ENCODE measurements around the gene PSD2.

The PSD2 gene

DNA sequence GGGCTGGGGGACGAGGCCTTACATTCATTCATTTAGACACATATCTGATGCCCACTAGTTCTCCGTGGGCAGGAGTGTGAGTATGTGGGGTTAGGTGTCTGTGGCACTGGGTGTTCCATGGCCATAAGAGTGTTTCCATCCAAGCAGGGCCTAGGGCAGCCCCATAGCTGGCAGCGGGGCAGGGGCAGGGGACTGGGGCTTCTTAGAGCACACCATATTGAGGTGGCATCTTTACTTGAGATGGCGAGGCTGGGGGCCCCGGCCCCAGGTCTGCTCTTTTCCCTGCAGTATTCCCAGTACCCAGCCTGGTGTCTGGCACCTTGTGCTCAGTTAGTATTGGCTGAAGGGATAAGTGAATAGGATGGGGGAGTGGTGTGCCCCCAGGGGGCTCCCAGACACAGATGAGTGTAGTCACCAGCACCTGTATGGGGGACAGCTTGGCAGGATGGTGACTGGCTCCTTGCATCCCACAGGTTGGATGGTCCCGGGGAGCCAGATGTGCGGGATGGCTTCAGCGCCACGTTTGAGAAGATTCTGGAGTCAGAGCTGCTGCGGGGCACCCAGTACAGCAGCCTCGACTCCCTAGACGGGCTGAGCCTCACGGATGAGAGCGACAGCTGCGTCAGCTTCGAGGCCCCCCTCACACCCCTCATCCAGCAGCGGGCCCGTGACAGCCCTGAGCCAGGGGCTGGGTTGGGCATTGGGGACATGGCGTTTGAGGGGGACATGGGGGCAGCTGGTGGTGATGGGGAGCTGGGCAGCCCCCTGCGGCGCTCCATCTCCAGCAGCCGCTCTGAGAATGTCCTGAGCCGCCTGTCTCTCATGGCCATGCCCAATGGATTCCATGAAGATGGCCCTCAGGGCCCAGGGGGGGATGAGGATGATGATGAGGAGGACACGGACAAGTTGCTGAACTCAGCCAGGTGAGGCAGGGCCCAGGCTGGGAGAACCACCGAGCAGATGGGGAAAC is 17.5 kb downstream of the PSD2 start:
- DNase-seq (ENCODE audit: low read depth): no peak

DNA sequence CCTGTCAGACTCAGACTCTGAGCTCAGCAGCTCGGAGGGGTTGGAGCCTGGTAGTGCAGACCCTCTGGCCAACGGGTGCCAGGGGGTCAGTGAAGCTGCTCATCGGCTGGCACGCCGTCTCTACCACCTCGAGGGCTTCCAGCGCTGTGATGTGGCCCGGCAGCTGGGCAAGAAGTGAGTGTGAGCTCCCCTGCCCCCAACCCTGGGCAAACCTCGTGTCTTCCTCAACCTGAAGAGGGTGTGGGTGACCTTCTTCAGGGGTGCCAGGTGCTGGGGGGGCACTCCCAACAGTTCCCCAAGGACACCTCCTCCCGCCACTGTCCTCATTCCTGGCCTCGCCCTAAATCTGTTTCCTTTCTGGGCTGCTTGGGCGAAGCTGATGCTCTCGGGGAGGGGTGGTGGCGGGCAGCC is 18.6 kb downstream of the PSD2 start:
- no peak for DNase-seq (ENCODE audit: low read depth)

DNA sequence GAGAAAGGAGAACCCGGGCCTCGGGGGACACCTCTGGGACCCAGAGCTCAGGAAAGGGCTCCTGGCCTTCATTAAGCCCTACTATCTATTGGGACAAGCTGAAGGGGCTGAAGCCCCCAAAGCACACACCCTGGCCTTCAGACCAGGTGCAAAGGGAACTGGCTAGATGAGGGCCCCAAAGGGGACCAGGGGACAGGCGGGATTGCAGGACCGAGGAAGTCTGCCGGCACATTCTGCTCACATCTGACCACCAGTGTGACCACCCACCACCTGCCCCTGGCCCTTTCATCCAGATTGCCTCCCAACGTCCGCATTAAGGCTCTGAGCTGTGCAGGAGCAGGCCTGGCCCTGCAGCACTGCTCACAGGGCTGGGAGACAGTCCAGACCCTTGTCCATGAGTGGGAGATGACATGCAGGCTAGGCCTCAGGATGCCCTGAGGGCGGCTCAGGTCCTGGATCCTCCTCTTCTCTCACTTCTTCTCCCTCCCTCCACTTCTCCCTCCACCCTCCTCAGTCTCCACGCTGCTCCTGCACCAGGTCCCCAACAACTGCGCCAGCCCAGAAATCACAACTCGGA is 19.2 kb downstream of the PSD2 start:
- no peak for DNase-seq (ENCODE audit: low read depth)

DNA sequence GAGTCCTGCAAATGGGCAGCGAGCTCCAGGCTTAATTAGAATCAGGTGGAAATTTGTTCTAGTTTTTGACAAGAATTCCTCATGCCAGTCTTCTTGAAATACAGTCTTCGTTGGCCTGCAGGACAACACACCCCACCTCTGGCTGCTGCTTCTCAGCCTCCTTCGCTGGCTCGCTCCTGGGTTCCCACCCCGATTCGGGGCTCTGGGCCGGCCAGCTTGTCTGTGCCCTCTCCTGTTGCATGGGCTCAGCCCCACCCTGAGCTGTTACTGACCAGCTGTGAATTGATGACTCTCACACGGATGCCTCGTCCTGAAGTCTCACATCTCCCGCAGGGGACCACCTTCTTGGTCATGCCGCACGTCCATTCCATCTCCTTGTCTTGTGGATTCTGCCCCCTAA is 21.0 kb downstream of the PSD2 start:
- no peak for DNase-seq (ENCODE audit: low read depth)

DNA sequence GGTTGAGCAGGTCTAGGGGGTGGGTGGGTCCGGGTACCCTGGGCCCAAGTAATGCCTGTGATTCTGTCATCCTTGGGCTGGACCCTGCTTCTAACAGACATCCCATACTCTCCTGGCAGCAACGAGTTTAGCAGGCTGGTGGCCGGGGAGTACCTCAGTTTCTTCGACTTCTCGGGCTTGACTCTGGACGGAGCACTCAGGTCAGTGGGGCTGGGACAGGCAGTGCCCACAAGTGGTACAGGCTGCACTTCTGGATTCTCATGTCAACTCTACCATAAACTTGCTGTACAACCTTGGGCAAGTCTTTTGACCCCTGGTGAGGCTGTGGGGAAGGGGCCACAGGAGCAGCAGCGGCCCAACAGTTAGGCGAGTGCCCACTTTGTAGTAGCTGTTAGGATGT is 21.8 kb downstream of the PSD2 start:
- DNase-seq (ENCODE audit: low read depth): no peak

DNA sequence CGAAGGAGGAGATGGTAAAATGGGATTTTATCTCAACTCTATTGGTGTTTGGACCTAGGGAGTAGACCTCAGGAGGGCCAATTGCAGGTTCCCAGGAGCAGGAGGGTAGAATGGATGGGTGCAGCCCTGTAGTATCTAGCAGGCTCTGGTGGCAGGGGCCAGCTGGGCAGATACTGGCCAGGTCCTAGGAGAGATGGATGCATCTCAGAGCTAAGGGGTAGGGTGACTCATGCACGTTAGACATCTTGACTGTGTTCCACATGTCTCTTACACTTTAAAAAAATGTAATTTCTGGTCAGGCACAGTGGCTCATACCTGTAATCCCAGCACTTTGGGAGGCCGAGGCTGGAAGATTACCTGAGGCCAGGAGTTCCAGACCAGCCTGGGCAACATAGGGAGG is 22.4 kb downstream of the PSD2 start:
- DNase-seq (ENCODE audit: low read depth): no peak

DNA sequence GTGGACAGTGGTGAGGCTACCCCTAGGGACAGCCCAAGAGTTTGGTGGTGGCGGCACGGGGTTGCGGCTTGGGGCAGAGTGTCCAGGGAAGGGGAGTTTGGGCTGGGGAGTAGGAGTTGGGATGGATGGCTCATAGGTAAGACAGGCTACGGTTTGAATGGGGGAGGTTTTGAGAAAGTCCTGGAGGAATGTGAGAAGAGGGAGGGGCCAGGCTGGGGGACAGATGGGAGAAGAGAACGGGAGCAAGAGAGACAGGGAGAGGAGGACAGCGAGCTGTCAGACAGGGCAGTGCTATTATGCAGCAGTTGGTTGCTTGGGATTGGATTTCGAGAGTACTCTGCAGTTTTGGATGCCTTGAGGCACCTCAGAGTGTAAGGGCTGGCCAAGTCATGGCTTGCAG is 24.5 kb downstream of the PSD2 start:
- DNase-seq (ENCODE audit: low read depth): no peak

DNA sequence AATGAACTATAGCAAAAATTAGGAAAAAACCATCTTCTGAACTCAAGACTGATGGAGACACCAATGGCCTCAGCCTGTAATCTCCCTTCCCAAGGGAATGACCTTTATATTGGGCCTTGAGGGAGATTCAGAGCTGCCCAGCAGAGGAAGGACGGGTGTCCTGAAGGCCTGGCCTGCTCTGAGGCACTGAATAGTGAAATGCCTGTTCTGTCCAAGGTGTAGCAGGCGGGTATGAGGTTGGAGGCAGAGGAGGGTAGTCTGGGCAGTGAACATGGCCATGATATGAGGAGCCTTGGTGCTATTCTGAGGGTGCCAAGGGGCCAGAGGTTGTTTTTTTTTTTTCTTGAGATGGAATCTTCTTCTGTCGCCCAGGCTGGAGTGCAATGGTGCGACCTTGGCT is 25.0 kb downstream of the PSD2 start:
- no peak for DNase-seq (ENCODE audit: low read depth)

DNA sequence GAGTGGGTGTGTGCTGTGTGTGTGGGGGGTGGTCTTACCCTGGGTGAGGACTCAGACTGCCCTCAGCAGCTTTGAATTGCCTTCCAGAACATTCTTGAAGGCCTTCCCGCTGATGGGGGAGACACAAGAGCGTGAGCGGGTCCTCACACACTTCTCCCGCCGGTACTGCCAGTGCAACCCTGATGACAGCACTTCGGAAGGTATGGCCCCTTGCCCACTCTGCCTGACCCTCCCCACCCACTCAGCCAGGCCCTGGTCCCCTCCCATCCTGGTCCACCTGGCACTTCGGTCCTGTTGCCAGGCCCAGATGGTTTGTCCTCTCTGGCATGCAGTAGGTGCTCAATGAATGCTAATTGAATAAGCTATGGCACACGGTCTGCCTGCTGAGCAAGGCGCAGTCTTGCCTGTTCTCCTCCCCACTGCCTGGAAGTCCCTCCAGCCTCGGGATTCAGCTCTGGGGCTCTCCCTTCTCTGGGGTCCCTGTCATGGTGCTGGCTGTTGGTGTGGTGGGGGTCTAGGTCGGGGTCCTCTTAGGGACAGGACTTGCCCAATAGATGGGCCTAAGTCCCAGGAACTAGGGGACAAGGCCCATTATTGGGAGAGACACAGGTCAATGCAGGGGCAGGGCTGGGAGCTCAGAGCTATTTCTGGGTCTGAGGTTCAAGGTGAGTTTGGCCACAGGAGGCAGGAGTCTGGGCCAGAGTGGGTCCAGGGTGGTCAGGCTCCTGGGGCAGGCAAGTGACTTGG is 26.4 kb downstream of the PSD2 start:
- no peak for DNase-seq (ENCODE audit: low read depth)

DNA sequence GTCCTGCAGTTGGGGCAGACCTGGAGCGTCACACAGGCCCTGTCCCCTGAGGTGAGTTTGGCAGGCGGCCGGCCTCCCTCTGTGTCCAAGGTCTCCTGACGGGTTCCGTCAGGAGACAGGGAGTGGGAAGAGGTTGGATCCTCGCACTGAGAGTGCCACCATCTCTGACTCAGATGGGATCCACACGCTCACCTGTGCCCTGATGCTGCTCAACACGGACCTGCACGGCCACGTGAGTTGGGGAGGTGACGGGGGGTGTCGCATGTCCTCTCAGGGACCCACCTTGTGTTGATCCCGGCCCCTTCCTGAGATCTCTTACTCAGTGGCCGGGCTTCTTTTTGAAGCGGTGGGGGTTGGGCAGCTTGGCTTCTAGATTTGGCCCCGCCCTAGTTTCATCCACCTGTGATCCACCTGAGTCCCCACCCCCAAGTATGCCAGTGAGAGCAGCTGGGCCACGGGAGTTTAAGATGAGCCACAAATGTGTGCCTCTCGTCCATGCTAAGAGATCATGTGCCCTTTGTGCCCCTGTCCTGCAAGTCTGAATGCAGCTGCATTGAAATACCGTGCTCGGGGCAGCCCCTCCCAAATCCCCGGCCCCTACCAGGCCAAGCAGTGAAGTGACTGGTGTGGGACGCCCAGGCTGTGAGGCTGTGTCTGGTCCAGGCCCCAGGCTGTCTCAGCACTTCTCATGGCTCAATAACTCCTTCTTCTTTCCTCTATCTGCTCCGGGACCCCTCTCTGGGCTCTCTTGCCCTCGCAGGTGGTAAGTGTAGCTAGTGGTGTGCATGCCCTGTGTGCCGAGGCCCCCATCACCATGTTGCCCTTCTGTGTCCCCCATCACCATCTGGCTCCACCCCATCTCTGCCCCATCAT is 27.2 kb downstream of the PSD2 start:
- DNase-seq (ENCODE audit: low read depth): no peak

DNA sequence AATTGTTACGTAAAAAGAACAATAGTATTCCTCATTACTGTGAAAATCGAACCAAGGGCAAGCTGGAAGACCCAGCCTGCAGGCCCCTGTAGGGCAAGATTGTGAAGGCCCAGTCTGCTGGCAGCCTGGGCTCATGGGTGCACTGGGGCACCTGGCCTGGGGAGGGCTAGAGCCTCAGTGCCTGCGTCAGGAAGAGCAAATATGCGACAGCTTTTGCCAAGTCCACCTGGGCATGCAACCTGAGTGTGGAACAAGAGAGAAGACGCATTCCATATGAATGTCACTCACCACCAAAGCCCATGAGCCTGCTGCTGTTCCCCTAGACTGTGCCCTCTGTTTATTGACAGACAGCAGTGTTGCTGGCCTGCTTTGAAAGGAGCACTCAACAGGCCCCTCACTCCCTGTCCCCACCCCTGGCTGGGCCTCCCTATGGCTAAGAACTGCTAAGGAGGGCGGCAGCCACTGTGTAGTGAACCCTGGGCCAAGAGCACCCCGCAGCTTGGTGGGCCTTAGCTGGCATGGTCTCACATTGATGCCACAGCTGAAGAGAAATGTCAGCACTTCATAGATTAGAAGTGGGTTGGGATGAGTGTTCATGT is 28.2 kb downstream of the PSD2 start:
- DNase-seq (ENCODE audit: low read depth): no peak

DNA sequence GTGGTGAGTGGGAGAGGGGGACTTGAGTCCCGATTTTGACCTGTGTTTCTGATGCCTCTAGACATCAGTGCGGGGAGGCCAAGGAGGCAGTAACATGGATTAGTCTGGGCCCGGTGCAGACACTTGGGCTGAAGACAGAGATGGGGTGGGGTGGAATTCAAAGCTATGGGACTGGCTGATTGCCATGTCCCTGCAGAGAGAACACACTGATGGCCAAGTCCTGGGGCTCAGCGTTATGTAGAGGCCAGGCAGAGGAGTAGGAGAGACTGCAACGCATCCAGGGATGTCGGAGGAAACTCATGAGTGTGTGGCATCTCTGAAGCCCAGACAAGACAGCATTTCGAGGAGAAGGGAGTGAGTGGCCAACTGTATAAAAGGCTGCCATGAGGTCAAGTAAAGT is 30.1 kb downstream of the PSD2 start:
- no peak for DNase-seq (ENCODE audit: low read depth)

DNA sequence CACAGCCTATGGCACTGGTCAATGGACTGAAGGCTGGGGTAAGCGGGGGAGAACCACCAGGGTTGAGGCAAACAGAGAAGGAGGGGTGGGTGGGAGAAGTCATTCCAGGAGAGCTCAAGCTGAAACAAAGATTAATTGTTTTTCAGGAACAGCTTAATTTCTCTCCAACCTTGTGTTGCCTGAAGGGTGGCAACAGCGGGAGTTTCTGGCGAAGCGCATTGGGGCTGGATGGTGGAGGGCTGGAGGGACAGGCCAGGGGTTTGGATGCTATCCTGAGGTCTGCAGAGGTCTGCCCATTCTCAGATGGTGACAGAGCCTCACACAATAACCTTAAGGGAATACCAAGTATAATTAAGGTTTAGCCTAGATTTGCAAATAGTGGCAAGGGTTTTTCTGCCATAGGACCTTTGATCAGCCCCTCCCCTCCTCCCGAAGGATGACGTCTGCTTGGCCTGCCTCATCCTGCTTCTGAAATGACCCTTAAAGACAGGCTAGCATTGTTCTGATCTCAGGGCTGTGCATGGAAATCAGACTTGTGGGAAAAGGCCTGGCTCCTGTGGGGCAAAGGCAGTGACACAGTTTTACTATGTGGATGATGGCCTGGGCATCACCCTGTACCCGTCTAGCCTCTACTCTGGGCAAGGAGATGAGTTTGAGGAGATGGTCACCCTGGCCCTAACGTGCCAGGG is 32.7 kb downstream of the PSD2 start:
- no peak for DNase-seq (ENCODE audit: low read depth)

DNA sequence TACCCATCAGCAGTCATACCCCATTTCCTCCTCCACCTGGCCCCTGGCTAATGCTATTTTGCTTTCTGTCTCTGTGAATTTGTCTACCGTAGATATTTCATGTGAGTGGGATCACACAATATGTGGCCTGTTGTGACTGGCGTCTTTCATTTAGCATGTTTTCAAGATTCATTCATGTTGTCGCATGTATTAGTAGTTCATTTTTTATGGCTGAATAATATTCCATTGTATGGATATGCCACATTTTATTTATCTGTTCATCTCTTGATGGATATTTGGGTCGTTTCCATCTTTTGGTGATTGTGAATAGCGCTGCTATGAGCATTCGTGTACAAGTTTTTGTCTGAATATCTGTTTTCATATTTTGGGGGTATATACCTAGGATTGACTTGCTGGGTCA is 33.9 kb downstream of the PSD2 start:
- no peak for DNase-seq (ENCODE audit: low read depth)

DNA sequence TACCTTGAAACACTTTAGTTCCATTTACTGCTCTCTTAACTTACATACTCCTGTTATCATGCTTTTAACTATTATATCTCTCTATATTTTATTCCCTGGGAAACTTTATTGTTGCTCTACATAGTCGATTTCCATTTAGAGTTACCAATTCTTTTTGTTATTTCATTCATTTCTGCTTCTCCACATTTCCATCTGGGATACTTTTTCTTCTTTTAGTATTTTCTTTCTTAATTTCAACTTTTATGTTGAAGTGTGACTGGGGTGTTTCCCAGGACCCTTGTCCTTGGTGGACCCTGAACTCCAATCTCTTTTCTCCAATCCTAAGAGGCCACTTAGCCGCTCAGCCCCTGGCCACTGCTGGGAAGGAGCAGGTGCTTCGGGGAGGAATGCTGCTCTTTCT is 36.0 kb downstream of the PSD2 start:
- DNase-seq (ENCODE audit: low read depth): no peak

DNA sequence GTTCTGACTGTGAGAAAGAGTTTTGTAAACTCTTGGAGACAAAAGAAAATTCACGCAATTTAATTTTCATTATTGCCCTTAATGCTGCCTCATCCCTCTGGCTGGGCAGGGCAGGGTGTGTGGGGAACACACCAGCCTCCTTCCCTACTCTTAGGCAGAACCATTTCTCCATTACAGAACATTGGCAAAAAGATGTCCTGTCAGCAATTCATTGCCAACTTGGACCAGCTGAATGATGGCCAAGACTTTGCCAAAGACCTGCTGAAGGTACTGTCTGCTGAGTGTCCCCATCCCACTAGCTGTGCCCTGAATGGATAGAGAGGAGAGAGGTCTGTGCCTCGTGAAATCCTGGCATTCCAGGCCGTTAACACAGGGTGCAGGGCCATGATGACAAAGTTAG is 37.9 kb downstream of the PSD2 start:
- no peak for DNase-seq (ENCODE audit: low read depth)

DNA sequence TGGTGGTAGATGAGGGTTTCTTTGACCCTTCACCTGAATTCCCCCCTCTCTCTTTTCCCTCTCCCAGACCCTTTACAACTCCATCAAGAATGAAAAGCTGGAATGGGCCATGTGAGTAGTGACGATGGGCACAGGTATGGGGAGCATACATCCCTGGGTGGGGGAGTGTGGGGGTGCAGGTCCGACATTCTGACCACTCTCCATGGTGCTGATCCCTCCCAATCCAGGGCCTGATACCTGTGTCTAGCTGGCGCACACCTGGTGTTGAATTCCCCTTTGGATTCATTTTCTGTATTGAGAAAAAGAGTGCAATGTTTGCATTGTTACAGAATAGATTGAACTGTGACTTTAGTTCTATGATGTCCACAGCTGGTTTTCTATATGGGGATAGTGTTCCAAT is 40.0 kb downstream of the PSD2 start:
- no peak for DNase-seq (ENCODE audit: low read depth)

DNA sequence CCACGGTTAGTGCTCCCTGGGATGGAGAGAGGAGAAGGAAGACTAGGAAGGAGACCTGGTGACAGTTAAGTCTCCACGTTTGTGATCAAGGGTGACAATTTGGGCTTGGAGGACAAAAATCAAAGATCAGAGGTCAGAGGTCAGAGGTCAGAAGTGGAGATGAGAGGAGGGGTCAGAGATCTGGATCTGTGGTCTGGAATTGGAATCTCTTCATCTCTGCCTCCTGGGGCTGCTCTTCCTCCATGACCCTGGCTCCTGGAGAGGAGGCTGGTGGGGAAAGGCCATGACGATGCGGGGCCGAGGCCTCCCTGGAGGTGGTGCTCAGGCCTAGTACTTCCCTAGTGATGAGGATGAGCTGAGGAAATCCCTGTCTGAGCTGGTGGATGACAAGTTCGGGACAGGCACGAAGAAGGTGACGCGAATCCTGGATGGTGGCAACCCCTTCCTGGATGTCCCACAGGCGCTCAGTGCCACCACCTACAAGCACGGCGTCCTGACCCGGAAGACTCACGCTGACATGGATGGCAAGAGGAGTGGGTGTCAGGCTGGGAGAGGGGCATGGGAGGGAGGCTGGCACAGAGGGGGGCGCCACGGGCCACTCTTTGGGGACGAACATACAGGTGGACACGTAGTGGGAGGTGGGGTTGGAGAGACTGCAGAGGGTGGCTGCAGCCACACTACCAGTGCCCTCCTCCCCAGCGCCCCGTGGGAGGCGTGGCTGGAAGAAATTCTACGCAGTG is 41.0 kb downstream of the PSD2 start:
- no peak for DNase-seq (ENCODE audit: low read depth)

DNA sequence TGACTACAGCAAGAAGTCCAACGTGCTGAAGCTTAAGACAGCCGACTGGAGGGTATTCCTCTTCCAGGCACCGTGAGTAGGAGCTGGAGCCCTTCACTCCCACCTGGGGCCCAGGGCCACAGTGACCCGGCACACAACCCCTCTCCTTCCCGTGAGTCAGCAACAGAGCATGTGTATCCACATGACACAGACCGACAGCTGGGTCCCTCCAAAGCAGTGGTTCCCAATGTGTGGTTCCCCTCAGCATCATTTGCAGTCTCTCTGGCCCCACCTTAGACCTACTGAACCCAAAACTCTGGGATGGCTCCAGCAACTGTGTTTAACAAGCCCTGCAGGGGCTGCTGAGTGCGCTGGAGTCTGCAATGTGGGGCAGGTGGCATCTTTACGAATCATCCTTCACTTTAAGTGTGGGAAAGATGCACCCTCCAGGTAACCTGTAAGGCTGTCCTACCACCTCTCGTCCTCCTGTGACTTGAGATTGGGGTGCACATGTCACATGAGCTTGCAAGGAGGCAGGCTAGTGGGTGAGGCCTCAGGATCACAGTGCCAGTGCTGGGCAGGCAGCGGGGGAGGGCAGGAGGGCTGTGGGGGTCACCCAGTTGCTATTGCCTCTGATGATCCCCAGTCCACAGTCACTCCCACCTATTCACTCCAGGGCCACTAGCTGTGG is 42.2 kb downstream of the PSD2 start:
- no peak for DNase-seq (ENCODE audit: low read depth)
